CD4-positive, alpha-beta T cell treated with Interleukin-12 subunit alpha and Interleukin-12 subunit beta, for 1 hour (primary cell): ENCODE results near the gene SNX4.

Source experiments
- DNase-seq: peaks from one replicate; pipeline ENCODE4 v3.0.0-alpha.2; 2020

The SNX4 gene

DNA sequence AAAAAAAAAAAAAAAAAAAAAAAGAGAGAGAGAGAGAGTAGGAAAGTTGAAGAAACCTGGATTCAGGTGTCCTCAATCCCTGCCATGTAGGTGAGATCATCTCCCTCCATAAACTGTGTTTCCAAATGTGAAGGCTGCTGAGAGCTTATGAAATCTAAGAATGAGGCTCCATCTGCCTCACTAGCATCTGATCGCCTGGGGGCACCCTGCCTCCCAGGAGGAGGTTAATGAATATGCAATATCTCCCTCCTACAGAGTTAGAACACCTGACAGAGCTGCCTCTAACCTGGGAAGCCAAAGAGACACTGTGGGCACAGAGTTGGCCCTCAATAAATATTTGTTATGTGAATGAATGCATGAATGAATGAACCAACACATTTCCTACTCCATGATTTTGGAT lies 121.0 kb downstream of the SNX4 start:
- DNase-seq: no peak
